ENCODE data around the gene TGFBR2. TPM values are rescaled to one million over a fixed set of nuclear protein-coding genes. Genes with fewer than 3 reads are reported as not detected.

TGFBR2 gene
- polyA plus RNA-seq, 1 of the 3 experiments (the other 2 are of a cell fraction): 48.3 TPM

DNA sequence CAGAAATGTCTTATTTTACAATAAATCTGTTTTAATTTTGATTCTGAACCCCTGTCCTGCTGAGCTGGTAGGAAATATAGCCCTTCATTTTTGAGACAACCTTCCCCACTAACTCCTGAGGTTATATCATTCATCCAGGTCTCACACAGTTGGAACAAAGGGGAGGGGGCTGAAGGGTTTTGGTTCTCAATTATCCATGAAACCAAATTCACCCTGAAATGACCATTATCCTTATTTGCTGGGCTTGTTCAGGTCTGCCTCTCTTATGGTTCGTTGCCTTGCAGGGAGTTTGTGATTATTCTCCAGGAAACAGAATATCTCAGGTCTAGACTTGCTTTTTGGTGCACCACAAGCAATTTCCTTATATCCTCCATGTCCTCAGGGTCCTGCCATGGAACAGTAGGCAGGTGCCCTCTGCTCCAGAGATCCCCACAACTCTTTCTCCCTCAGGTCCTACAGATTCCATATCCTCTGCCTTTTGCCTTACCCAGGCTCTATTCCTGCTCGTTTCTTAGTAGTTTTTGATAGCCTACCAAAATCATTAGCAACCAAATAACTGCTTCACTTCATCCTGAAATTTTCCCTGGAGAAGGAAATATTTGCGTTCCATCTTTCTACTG is 94.4 kb downstream of the TGFBR2 start:
- Histone ChIP-seq H3K27me3 (ENCODE audit: insufficient read depth) (no peaks in the 10 kb centered on the region), H3K4me2 (no peak overlapping the region), H3K9me3 (no peaks in the 10 kb centered on the region), H3F3A (replicated peaks; ENCODE audit: insufficient read depth) (no peaks in the 10 kb centered on the region), H3K4me3 (ENCODE audit: low read depth in 2 of 2, low read length in 1 of 2) (no peak overlapping the region), H3K9ac (no peak overlapping the region), H4K20me1 (ENCODE audit: insufficient read depth) (no peaks in the 10 kb centered on the region), H3K4me1 (ENCODE audit: control insufficient read depth in 1 of 2, insufficient read depth in 2 of 2, low read depth in 1 of 2, low read length in 1 of 2) (peaks cover 0 to 5% of the 10 kb centered on the region in 2 experiments; a peak in 1 of 4 replicates), H2AFZ (ENCODE audit: low read depth) (no peak overlapping the region), H3K9me2 (no peaks in the 10 kb centered on the region), H3K27ac (ENCODE audit: low read depth in 2 of 2, low read length in 1 of 2) (no peak overlapping the region), H3K79me2 (ENCODE audit: insufficient read depth) (no peaks in the 10 kb centered on the region), H3K36me3 (replicated peaks in 1 of 2; ENCODE audit: control insufficient read depth in 1 of 2, insufficient read depth in 2 of 2, low read length in 1 of 2) (peaks cover 14 to 52% of the 10 kb centered on the region in 2 experiments)
- CTCF ChIA-PET: interaction anchor here (1.4 kb wide), 1 partner anchor 502 kb away, joined by 4 read pairs; no protein-coding TSS in a partner anchor
- 91% methylated on average over 3 of the region's 3 CpGs for WGBS (ENCODE audit: low lambda C conversion rate)
- TF ChIP-seq TCF12 (IDR thresholded peaks at IDR 0.05): no peak
- TF ChIP-seq, protein P1, sequence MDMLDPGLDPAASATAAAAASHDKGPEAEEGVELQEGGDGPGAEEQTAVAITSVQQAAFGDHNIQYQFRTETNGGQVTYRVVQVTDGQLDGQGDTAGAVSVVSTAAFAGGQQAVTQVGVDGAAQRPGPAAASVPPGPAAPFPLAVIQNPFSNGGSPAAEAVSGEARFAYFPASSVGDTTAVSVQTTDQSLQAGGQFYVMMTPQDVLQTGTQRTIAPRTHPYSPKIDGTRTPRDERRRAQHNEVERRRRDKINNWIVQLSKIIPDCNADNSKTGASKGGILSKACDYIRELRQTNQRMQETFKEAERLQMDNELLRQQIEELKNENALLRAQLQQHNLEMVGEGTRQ (IDR thresholded peaks at IDR 0.05; ENCODE audit: borderline replicate concordance, low read depth, low read length): no peak
- no peak for TF ChIP-seq TAF1 (IDR thresholded peaks at IDR 0.05; ENCODE audit: borderline replicate concordance, low read depth, low read length)
- TF ChIP-seq, protein P2, sequence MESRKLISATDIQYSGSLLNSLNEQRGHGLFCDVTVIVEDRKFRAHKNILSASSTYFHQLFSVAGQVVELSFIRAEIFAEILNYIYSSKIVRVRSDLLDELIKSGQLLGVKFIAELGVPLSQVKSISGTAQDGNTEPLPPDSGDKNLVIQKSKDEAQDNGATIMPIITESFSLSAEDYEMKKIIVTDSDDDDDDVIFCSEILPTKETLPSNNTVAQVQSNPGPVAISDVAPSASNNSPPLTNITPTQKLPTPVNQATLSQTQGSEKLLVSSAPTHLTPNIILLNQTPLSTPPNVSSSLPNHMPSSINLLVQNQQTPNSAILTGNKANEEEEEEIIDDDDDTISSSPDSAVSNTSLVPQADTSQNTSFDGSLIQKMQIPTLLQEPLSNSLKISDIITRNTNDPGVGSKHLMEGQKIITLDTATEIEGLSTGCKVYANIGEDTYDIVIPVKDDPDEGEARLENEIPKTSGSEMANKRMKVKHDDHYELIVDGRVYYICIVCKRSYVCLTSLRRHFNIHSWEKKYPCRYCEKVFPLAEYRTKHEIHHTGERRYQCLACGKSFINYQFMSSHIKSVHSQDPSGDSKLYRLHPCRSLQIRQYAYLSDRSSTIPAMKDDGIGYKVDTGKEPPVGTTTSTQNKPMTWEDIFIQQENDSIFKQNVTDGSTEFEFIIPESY (IDR thresholded peaks at IDR 0.05; ENCODE audit: borderline replicate concordance, low read depth): no peak
- POLR2A ChIA-PET: no interaction called here
- no peak for DNase-seq

DNA sequence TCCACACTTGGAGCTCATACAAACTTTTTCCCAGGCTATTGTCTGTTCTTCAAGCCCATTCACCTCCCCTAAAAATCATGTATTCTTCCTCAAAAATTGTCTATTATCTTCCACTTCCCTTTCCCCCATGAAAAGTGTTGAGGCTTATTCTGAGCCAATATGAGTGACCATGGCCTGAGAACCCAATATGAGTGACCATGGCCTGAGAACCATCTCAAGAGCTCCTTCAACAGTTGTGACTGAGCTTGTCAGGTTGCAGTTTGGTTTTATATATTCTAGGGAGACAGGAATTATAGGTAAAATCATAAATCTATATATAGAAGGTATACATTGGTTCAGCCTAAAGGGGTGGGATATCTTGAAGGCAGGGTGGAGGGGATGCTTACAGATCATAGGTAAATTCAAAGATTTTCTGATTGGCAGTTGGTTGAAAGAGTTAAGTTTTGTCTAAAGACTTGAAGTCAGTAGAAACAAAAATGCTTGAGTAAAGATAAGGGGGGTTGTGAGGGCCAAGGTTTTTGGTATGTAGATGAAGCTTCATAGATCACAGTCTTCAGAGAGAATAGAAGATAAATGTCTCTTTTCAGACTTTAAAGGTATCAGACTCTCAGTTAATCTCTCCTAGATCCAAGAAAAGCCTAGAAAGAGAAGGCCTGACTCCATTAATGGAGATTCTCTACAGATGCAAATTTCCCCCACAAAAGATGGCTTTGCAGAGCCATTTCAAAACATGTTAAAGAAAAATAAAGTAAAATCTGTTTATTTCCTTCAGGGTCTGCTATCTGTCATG is 95.8 kb downstream of the TGFBR2 start:
- Histone ChIP-seq H3K36me3 (replicated peaks in 1 of 2; ENCODE audit: control insufficient read depth in 1 of 2, insufficient read depth in 2 of 2, low read length in 1 of 2) (peaks cover 7 to 38% of the 10 kb centered on the region in 2 experiments), H3K27ac (ENCODE audit: low read depth in 2 of 2, low read length in 1 of 2) (no peak overlapping the region), H3K9me2 (no peaks in the 10 kb centered on the region), H3K27me3 (ENCODE audit: insufficient read depth) (no peaks in the 10 kb centered on the region), H4K20me1 (ENCODE audit: insufficient read depth) (no peaks in the 10 kb centered on the region), H3F3A (replicated peaks; ENCODE audit: insufficient read depth) (no peaks in the 10 kb centered on the region), H3K4me3 (ENCODE audit: low read depth in 2 of 2, low read length in 1 of 2) (no peak overlapping the region), H3K79me2 (ENCODE audit: insufficient read depth) (no peaks in the 10 kb centered on the region), H3K9me3 (no peaks in the 10 kb centered on the region), H3K9ac (no peak overlapping the region), H2AFZ (ENCODE audit: low read depth) (no peak overlapping the region), H3K4me2 (no peak overlapping the region), H3K4me1 (ENCODE audit: control insufficient read depth in 1 of 2, insufficient read depth in 2 of 2, low read depth in 1 of 2, low read length in 1 of 2) (peaks cover 0 to 5% of the 10 kb centered on the region in 2 experiments; a peak in 1 of 4 replicates)
- POLR2A ChIA-PET: no interaction called here
- CTCF ChIA-PET: interaction anchor here (0.8 to 2.5 kb wide), 3 partner anchors 9 to 660 kb away, joined by 3 to 9 read pairs (median 4); no protein-coding TSS in a partner anchor
- no peak for DNase-seq
- TF ChIP-seq, protein P3, sequence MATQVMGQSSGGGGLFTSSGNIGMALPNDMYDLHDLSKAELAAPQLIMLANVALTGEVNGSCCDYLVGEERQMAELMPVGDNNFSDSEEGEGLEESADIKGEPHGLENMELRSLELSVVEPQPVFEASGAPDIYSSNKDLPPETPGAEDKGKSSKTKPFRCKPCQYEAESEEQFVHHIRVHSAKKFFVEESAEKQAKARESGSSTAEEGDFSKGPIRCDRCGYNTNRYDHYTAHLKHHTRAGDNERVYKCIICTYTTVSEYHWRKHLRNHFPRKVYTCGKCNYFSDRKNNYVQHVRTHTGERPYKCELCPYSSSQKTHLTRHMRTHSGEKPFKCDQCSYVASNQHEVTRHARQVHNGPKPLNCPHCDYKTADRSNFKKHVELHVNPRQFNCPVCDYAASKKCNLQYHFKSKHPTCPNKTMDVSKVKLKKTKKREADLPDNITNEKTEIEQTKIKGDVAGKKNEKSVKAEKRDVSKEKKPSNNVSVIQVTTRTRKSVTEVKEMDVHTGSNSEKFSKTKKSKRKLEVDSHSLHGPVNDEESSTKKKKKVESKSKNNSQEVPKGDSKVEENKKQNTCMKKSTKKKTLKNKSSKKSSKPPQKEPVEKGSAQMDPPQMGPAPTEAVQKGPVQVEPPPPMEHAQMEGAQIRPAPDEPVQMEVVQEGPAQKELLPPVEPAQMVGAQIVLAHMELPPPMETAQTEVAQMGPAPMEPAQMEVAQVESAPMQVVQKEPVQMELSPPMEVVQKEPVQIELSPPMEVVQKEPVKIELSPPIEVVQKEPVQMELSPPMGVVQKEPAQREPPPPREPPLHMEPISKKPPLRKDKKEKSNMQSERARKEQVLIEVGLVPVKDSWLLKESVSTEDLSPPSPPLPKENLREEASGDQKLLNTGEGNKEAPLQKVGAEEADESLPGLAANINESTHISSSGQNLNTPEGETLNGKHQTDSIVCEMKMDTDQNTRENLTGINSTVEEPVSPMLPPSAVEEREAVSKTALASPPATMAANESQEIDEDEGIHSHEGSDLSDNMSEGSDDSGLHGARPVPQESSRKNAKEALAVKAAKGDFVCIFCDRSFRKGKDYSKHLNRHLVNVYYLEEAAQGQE (IDR thresholded peaks at IDR 0.05; ENCODE audit: low read depth, low read length): no peak
- TF ChIP-seq NRF1 (IDR thresholded peaks at IDR 0.05; ENCODE audit: low read depth, low read length) (no peak), RFX5 (IDR thresholded peaks at IDR 0.05; ENCODE audit: low read length) (no peak)
